HCT116 (cell line): ENCODE measurements around the gene HHAT. TPM values are rescaled to one million over a fixed set of nuclear protein-coding genes. Genes with fewer than 3 reads are reported as not detected.

Experiments used
- ATAC-seq: fragments of 200-7000 bp; cut with Tn5 transposase; 2 replicates; pipeline ENCODE4 v1.9.1; 2020; ENCODE audit warnings: mild to moderate bottlenecking, moderate library complexity
- BruUV-seq: library from RNA; stranded (reverse); fragments of 400-500 nt; replicated peaks from 2 replicates; lab custom pipeline; 2021; lab: Mats Ljungman, UMichigan
- CTCF ChIA-PET: fragments of 300-600 bp; sonication (Branson Sonifier 250); formaldehyde crosslinking; loops from one replicate; lab custom pipeline; 2021; ENCODE audit warnings: antibody characterized with exemption; lab: Charles Lee
- POLR2A ChIA-PET: fragments of 300-600, 350-600 bp; sonication (Branson Sonifier 250); formaldehyde crosslinking; loops from one replicate; lab custom pipeline; 2021; ENCODE audit warnings: antibody characterized with exemption; lab: Charles Lee
- RAD21 ChIA-PET, 2 experiments: fragments of 300-600 bp; sonication (Branson Sonifier 250); formaldehyde crosslinking; loops; one replicate each; lab custom pipeline; 2023; ENCODE audit warnings: low total read pairs in 2 of 2; ENCODE audit not compliant: uncharacterized antibody in 2 of 2, unreplicated experiment in 2 of 2, low non-redundant PET in 1 of 2; lab: Charles Lee
- DNase-seq: peaks from one replicate; pipeline ENCODE4 v3.0.0-alpha.2; 2010; ENCODE audit warnings: low read depth, low spot score
- H2AFZ ChIP-seq: fragments of 200-600 bp; shearing (Covaris generic), sonication (generic); 2 replicates; pipeline ENCODE4 v1.6.1; 2017; ENCODE audit warnings: low read depth, mixed run types, mixed read lengths, antibody characterized with exemption, low read length; ENCODE audit not compliant: poor library complexity, severe bottlenecking
- H3K27ac ChIP-seq: 2 replicates; pipeline ENCODE4 v1.5.1; 2012; ENCODE audit warnings: low read depth, low read length
- H3K27me3 ChIP-seq: fragments of 200-600 bp; sonication (generic); 2 replicates; pipeline ENCODE4 v1.6.1; 2016; ENCODE audit warnings: mixed run types, low read length, mixed read lengths; ENCODE audit not compliant: insufficient read depth
- H3K36me3 ChIP-seq, 2 experiments: fragments of 200-500 bp in 1 of 2; fragments of 200-600 bp in 1 of 2; sonication (Bioruptor generic) in 1 of 2; sonication (generic) in 1 of 2; 2 replicates each; pipeline versions ENCODE4 v1.5.1 to v1.6.1; 2014 to 2016; ENCODE audit warnings: low read length in 2 of 2, inconsistent platforms in 1 of 2, mixed read lengths in 1 of 2, mixed run types in 1 of 2; ENCODE audit not compliant: insufficient read depth in 2 of 2, control insufficient read depth in 1 of 2
- H3K4me1 ChIP-seq, 2 experiments: fragments of 200-600 bp in 1 of 2; sonication (generic) in 1 of 2; 2 replicates each; pipeline versions ENCODE4 v1.5.1 to v1.6.1; 2012 to 2017; ENCODE audit warnings: low read length in 2 of 2, inconsistent platforms in 1 of 2, mild to moderate bottlenecking in 1 of 2, mixed read lengths in 1 of 2, mixed run types in 1 of 2, moderate library complexity in 1 of 2; ENCODE audit not compliant: insufficient read depth in 2 of 2, control insufficient read depth in 1 of 2
- H3K4me2 ChIP-seq: fragments of 200-600 bp; sonication (generic); 2 replicates; pipeline ENCODE4 v1.6.1; 2017; ENCODE audit warnings: mixed run types, low read length, mixed read lengths
- H3K4me3 ChIP-seq, 2 experiments: fragments of 200-600 bp in 1 of 2; sonication (generic) in 1 of 2; replicated peaks in 1 of 2; 2 replicates each; pipeline ENCODE4 v1.5.1; 2011 to 2016; ENCODE audit warnings: low read length in 2 of 2, control low read depth in 1 of 2, low read depth in 1 of 2, mild to moderate bottlenecking in 1 of 2, mixed read lengths in 1 of 2, mixed run types in 1 of 2
- H3K79me2 ChIP-seq: fragments of 200-600 bp; sonication (generic); 2 replicates; pipeline ENCODE4 v1.6.1; 2017; ENCODE audit warnings: mild to moderate bottlenecking, mixed run types, low read length, moderate library complexity, mixed read lengths; ENCODE audit not compliant: insufficient read depth
- H3K9ac ChIP-seq: fragments of 200-600 bp; sonication (generic); 2 replicates; pipeline ENCODE4 v1.6.1; 2016; ENCODE audit warnings: low read length, mixed read lengths
- H3K9me2 ChIP-seq: fragments of 200-600 bp; sonication (generic), shearing (Covaris generic); 2 replicates; pipeline ENCODE4 v1.6.1; 2017; ENCODE audit warnings: mixed run types, mild to moderate bottlenecking, moderate library complexity; ENCODE audit not compliant: insufficient read depth
- H3K9me3 ChIP-seq, 2 experiments: fragments of 200-500 bp in 1 of 2; fragments of 200-600 bp in 1 of 2; sonication (Bioruptor generic) in 1 of 2; sonication (generic) in 1 of 2; 2 replicates each; pipeline ENCODE4 v1.6.1; 2014 to 2017; ENCODE audit warnings: low read length in 2 of 2, mixed read lengths in 2 of 2, inconsistent platforms in 1 of 2, low read depth in 1 of 2, mild to moderate bottlenecking in 1 of 2, mixed run types in 1 of 2, moderate library complexity in 1 of 2; ENCODE audit not compliant: control insufficient read depth in 1 of 2, insufficient read depth in 1 of 2
- H4K20me1 ChIP-seq: fragments of 200-600 bp; sonication (generic), shearing (Covaris generic); 2 replicates; pipeline ENCODE4 v1.6.1; 2017; ENCODE audit warnings: mixed run types, mild to moderate bottlenecking, moderate library complexity; ENCODE audit not compliant: insufficient read depth
- ATF3 ChIP-seq: IDR thresholded peaks from 2 replicates; pipeline ENCODE4 v1.6.1; 2012
- CBX3 ChIP-seq: IDR thresholded peaks from 2 replicates; pipeline ENCODE4 v1.6.1; 2012; ENCODE audit warnings: low read depth
- CEBPB ChIP-seq: IDR thresholded peaks from 2 replicates; pipeline ENCODE4 v1.6.1; 2012; ENCODE audit warnings: low read depth
- EGR1 ChIP-seq: IDR thresholded peaks from 2 replicates; pipeline ENCODE4 v1.6.1; 2012; ENCODE audit warnings: low read depth
- EZH2 ChIP-seq: fragments of 200-600 bp; sonication (generic); IDR thresholded peaks from 2 replicates; pipeline ENCODE4 v1.6.1; 2017; ENCODE audit warnings: antibody characterized with exemption, mixed run types
- EZH2phosphoT487 ChIP-seq: fragments of 200-600 bp; IDR thresholded peaks from 2 replicates; pipeline ENCODE4 v1.6.1; 2018; ENCODE audit warnings: antibody characterized with exemption, borderline replicate concordance
- JUND ChIP-seq: IDR thresholded peaks from 2 replicates; pipeline ENCODE4 v1.6.1; 2012
- MAX ChIP-seq: IDR thresholded peaks from 2 replicates; pipeline ENCODE4 v1.6.1; 2012
- REST ChIP-seq: IDR thresholded peaks from 2 replicates; pipeline ENCODE4 v1.6.1; 2012; ENCODE audit warnings: low read depth
- SIN3A ChIP-seq: IDR thresholded peaks from 2 replicates; pipeline ENCODE4 v1.6.1; 2012; ENCODE audit warnings: low read depth
- SP1 ChIP-seq: IDR thresholded peaks from 2 replicates; pipeline ENCODE4 v1.6.1; 2012; ENCODE audit warnings: low read depth
- SRF ChIP-seq: IDR thresholded peaks from 2 replicates; pipeline ENCODE4 v1.6.1; 2012; ENCODE audit warnings: low read depth
- TCF7L2 ChIP-seq: IDR thresholded peaks from 2 replicates; pipeline ENCODE4 v1.7.0; 2011; ENCODE audit warnings: borderline replicate concordance, inconsistent platforms; ENCODE audit not compliant: insufficient read depth, insufficient read length; ENCODE audit errors: extremely low read depth
- ZFX ChIP-seq: fragments of 450-650 bp; IDR thresholded peaks from 2 replicates; pipeline ENCODE4 v1.6.1; 2017
- ZNF274 ChIP-seq: fragments of 200-500 bp; sonication (Bioruptor generic); IDR thresholded peaks from 2 replicates; pipeline ENCODE4 v1.6.1; 2014; ENCODE audit warnings: mild to moderate bottlenecking, low read depth, low read length, inconsistent platforms
- intact Hi-C: fragments of 100-400 bp; cut with micrococcal nuclease; formaldehyde crosslinking; loops from 2 replicates; pipeline ENCODE4 v1.10.0; 2022
- total RNA-seq: library from RNA; stranded (reverse); gene quantifications from one replicate; pipeline ENCODE4 v1.2.1, GENCODE V29; 2021; ENCODE audit not compliant: unreplicated experiment

Gene HHAT
- total RNA-seq, 1 experiment from 2014 or later = 2.7 TPM

GRCh38 chr1:210571356-210572284 is 242.9 kb downstream of the HHAT start:
- Histone ChIP-seq H3K9ac (no peak overlapping the region), H3K9me2 (no peaks in the 10 kb centered on the region), H3K4me1 (no peaks in the 10 kb centered on the region), H2AFZ (no peak overlapping the region), H3K79me2 (no peaks in the 10 kb centered on the region), H3K36me3 (no peaks in the 10 kb centered on the region), H3K4me3 (no peak overlapping the region), H3K27me3 (peaks cover 32% of the 10 kb centered on the region; the same call in 1 of the 2 replicates), H3K27ac (no peak overlapping the region), H3K4me2 (no peak overlapping the region), H4K20me1 (no peaks in the 10 kb centered on the region), H3K9me3 (no peaks in the 10 kb centered on the region)
- RAD21 ChIA-PET = no interaction called here
- TF ChIP-seq CBX3 (no peak), EZH2 (no peak), SIN3A (no peak), TCF7L2 (no peak), EZH2phosphoT487 (no peak)
- CTCF ChIA-PET = no interaction called here
- POLR2A ChIA-PET = no interaction called here
- DNase-seq = no peak
- no TSS peak for BruUV-seq
- intact Hi-C loops = no loop called here
- ATAC-seq = no peak

GRCh38 chr1:210573141-210573540 is 244.4 kb downstream of the HHAT start:
- H3K36me3 ChIP-seq = no peaks in the 10 kb centered on the region
- no peak overlapping the region for H3K27ac ChIP-seq
- no peak overlapping the region for H3K9ac ChIP-seq
- ChIA-PET POLR2A (no interaction called here), RAD21 (no interaction called here), CTCF (no interaction called here)
- no peaks in the 10 kb centered on the region for H3K9me3 ChIP-seq
- no peaks in the 10 kb centered on the region for H3K79me2 ChIP-seq
- H2AFZ ChIP-seq = no peak overlapping the region
- no peak for ATAC-seq
- intact Hi-C loops = no loop called here
- no peaks in the 10 kb centered on the region for H3K9me2 ChIP-seq
- no peaks in the 10 kb centered on the region for H4K20me1 ChIP-seq
- peaks cover 26% of the 10 kb centered on the region; the same call in 1 of the 2 replicates for H3K27me3 ChIP-seq
- DNase-seq = no peak
- H3K4me2 ChIP-seq = no peak overlapping the region
- no TSS peak for BruUV-seq
- no peak overlapping the region for H3K4me3 ChIP-seq
- H3K4me1 ChIP-seq = no peaks in the 10 kb centered on the region
- TF ChIP-seq TCF7L2 (no peak), EZH2phosphoT487 (no peak), SIN3A (no peak), REST (no peak), SRF (no peak), ZFX (no peak), SP1 (no peak), EZH2 (no peak), JUND (no peak), MAX (no peak), CBX3 (no peak), ZNF274 (no peak), CEBPB (no peak), EGR1 (no peak), ATF3 (no peak)
